ENCODE data around the gene BBX.

DNA sequence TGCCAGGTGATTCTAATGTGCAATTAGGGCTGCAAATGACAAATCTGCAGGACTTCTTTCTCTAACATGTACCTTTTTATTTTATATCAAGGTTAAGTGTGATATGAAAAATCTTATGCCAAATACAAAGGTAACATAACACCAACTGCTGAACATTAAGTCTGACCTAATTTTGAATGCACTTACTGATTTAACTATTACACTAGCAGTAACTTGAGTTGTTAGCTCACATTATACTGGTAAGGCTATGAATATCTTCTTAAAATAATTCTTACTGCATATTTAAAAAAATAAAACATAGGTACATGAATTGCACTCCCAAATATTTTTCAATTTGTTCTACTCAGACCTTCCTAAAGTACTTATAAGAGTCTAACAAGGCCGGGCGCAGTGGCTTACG lies 308.8 kb downstream of the BBX start:
- no peak for TF ChIP-seq RBM22 (optimal IDR thresholded peaks at IDR 0.05; ENCODE audit: low read length)
- TF ChIP-seq ZNF841 (CRISPR knock-in tag; IDR thresholded peaks at IDR 0.05; ENCODE audit: borderline replicate concordance) = no peak
- TF ChIP-seq CTCF (CRISPR knock-in tag; IDR thresholded peaks at IDR 0.05) = no peak
- no peak for TF ChIP-seq JUND (CRISPR knock-in tag; IDR thresholded peaks at IDR 0.05)
- TF ChIP-seq, protein P1, sequence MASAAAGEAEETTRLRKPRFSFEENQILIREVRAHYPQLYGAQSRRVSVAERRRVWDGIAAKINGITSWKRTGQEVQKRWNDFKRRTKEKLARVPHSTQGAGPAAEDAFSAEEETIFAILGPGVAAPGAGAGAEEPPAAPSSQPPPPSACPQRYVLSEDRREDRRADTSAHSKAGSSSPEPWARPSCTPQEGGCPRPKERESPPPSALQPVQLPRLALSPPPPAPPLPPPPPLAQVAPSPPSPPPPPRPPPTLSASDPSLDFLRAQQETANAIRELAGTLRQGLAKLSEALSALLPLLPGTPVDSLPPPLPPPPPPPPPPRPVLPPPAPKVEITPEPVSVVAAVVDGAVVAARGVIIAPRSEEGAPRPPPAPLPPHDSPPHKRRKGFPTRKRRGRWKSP (CRISPR knock-in tag; IDR thresholded peaks at IDR 0.05) = no peak
